ENCODE results near the gene NUP210. TPM values are rescaled to one million over a fixed set of nuclear protein-coding genes. Genes with fewer than 3 reads are reported as not detected.

The NUP210 gene
- total RNA-seq, 1 donor from 2014 or later, result 1.4 TPM

GRCh38 chr3:13344663-13345062 is 75.5 kb downstream of the NUP210 start:
- Mint-ChIP-seq H3K4me1 (ENCODE audit: unreplicated experiment) (peaks cover 36% of the 10 kb centered on the region), H3K4me3 (ENCODE audit: unreplicated experiment) (no peak overlapping the region), H3K27ac (ENCODE audit: unreplicated experiment) (no peak overlapping the region), H3K36me3 (ENCODE audit: unreplicated experiment) (no peaks in the 10 kb centered on the region), H3K9me3 (ENCODE audit: unreplicated experiment) (peaks cover 8% of the 10 kb centered on the region), H3K27me3 (ENCODE audit: unreplicated experiment) (peaks cover 4% of the 10 kb centered on the region)
- no peak for DNase-seq (ENCODE audit: extremely low spot score, unreplicated experiment)
- TF ChIP-seq CTCF (IDR thresholded peaks at IDR 0.05), result no peak

GRCh38 chr3:13343601-13344000 is 76.5 kb downstream of the NUP210 start:
- no peak for TF ChIP-seq CTCF (IDR thresholded peaks at IDR 0.05)
- no peaks in the 10 kb centered on the region for H3K36me3 Mint-ChIP-seq (ENCODE audit: unreplicated experiment)
- H3K4me3 Mint-ChIP-seq (ENCODE audit: unreplicated experiment), result no peak overlapping the region
- no peak overlapping the region for H3K27ac Mint-ChIP-seq (ENCODE audit: unreplicated experiment)
- peaks cover 4% of the 10 kb centered on the region for H3K27me3 Mint-ChIP-seq (ENCODE audit: unreplicated experiment)
- peaks cover 8% of the 10 kb centered on the region for H3K9me3 Mint-ChIP-seq (ENCODE audit: unreplicated experiment)
- DNase-seq (ENCODE audit: extremely low spot score, unreplicated experiment), result no peak
- H3K4me1 Mint-ChIP-seq (ENCODE audit: unreplicated experiment), result peaks cover 26% of the 10 kb centered on the region

GRCh38 chr3:13341229-13341905 is 78.8 kb downstream of the NUP210 start:
- Mint-ChIP-seq H3K27me3 (ENCODE audit: unreplicated experiment) (peaks cover 2% of the 10 kb centered on the region), H3K9me3 (ENCODE audit: unreplicated experiment) (peaks cover 8% of the 10 kb centered on the region), H3K36me3 (ENCODE audit: unreplicated experiment) (no peaks in the 10 kb centered on the region), H3K4me3 (ENCODE audit: unreplicated experiment) (no peak overlapping the region), H3K27ac (ENCODE audit: unreplicated experiment) (no peak overlapping the region), H3K4me1 (ENCODE audit: unreplicated experiment) (peaks cover 3% of the 10 kb centered on the region)
- no peak for DNase-seq (ENCODE audit: extremely low spot score, unreplicated experiment)
- TF ChIP-seq CTCF (IDR thresholded peaks at IDR 0.05), result no peak

GRCh38 chr3:13339833-13340232 is 80.3 kb downstream of the NUP210 start:
- H3K4me3 Mint-ChIP-seq (ENCODE audit: unreplicated experiment), result no peak overlapping the region

GRCh38 chr3:13338996-13339395 is 81.1 kb downstream of the NUP210 start:
- H3K4me3 Mint-ChIP-seq (ENCODE audit: unreplicated experiment), result no peak overlapping the region
- no peaks in the 10 kb centered on the region for H3K4me1 Mint-ChIP-seq (ENCODE audit: unreplicated experiment)
- no peak for DNase-seq (ENCODE audit: extremely low spot score, unreplicated experiment)
- H3K36me3 Mint-ChIP-seq (ENCODE audit: unreplicated experiment), result no peaks in the 10 kb centered on the region
- no peak overlapping the region for H3K27ac Mint-ChIP-seq (ENCODE audit: unreplicated experiment)
- peaks cover 8% of the 10 kb centered on the region for H3K9me3 Mint-ChIP-seq (ENCODE audit: unreplicated experiment)
- TF ChIP-seq CTCF (IDR thresholded peaks at IDR 0.05), result no peak
- H3K27me3 Mint-ChIP-seq (ENCODE audit: unreplicated experiment), result no peaks in the 10 kb centered on the region

More at GRCh38 chr3:13339833-13340232, 80.3 kb downstream of the NUP210 start:
- H3K4me1 Mint-ChIP-seq (ENCODE audit: unreplicated experiment), result no peaks in the 10 kb centered on the region
- no peak for DNase-seq (ENCODE audit: extremely low spot score, unreplicated experiment)
- peaks cover 8% of the 10 kb centered on the region for H3K9me3 Mint-ChIP-seq (ENCODE audit: unreplicated experiment)
- H3K27ac Mint-ChIP-seq (ENCODE audit: unreplicated experiment), result no peak overlapping the region
- H3K36me3 Mint-ChIP-seq (ENCODE audit: unreplicated experiment), result no peaks in the 10 kb centered on the region
- no peaks in the 10 kb centered on the region for H3K27me3 Mint-ChIP-seq (ENCODE audit: unreplicated experiment)
- TF ChIP-seq CTCF (IDR thresholded peaks at IDR 0.05), result no peak
